NCI-H748 treated with DMSO at 0.1 percent for 48 hours (cell line): ENCODE results near the gene DAND5.

Experiments used
- DNase-seq: peaks from one replicate; lab custom pipeline; 2025; lab: John Stamatoyannopoulos, UW

Gene DAND5

DNA sequence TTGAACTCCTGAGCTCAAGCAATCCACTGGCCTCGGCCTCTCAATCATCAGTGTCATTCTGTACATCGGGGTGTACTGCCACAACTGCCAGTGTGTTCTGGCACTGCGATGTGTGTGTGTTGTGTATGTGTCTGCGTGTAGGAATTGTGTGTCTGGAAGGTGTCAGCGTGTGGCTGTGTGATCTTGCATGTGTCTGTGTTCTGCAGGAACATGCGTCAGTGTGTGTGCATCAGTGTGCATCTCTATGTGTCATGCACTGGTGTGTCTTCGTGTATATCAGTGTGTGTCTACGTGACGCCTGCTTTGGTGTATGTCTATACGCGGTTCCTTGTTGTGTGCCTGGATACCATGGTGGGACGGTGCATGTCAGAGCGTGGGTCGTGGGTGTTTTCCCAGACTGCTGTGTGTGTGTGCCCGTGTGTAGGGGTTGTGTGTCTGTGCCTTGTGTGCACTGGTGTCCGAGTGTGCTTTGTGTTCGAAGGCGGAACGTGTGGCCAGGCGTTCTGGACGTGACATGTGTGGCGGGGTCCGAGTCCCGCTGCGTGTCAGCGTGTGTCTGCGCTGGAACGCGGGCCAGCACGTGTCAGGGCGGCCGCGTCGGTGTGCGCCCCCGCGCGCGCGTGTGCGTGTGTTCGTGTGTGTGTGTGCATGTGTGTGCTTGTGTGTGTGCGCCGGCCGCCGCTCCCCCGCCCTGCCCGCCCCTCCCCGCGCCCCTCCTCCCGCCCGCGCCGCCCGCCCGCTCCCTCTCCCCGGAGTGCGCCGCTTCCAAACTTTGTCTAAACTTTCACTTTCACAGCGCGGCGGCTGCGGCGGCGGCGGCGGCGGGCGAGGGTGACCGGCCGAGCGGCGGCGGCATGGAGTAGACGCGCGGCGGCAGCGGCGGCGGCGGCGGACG is 25.6 kb downstream of the DAND5 start, which contains the start of gene NFIX:
Gene NFIX, plus strand, starts transcription at position 775 of the 895 bp plus-strand sequence. CDS start 363 bp downstream, outside the sequence.
- DNase-seq, result no peak

DNA sequence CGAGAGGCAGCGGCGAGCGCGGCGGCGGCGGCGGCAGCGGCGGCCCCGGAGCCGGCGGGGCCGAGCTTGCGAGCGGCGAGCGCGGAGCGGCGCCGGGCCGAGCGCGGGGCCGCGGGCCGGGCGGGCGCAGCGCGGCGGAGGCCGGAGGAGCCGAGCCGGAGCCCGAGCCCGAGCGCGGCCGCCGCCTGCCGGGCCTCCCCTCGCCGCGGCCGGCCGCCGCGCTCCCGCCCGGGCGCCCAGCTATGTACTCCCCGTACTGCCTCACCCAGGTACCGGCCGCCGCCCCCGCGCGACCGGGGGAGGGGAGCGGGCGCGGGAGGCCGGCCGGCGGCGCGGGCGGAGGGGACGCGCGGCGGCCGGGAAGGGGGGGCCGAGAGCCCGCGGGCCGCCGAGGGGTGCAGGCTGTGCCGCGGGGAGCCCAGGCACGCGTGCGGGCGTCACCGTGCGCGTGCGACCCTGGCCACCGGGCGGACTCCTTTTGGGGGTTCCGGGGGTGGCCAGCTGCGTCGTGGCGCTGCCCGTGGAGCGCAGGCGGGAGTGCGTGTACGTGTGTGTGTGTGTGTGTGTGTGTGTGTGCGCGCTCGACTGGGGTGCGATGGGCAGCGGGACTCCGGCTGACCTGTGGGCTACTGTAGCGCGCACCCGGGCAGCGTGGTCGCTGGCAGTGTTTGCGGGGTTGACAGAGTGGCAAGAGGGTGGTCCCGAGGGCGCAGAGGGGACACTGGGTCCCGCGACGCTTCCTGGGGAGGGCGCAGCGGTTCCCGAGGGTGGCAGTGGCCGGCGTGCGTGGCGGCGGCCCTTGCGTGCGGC is 26.4 kb downstream of the DAND5 start:
- DNase-seq, result no peak

DNA sequence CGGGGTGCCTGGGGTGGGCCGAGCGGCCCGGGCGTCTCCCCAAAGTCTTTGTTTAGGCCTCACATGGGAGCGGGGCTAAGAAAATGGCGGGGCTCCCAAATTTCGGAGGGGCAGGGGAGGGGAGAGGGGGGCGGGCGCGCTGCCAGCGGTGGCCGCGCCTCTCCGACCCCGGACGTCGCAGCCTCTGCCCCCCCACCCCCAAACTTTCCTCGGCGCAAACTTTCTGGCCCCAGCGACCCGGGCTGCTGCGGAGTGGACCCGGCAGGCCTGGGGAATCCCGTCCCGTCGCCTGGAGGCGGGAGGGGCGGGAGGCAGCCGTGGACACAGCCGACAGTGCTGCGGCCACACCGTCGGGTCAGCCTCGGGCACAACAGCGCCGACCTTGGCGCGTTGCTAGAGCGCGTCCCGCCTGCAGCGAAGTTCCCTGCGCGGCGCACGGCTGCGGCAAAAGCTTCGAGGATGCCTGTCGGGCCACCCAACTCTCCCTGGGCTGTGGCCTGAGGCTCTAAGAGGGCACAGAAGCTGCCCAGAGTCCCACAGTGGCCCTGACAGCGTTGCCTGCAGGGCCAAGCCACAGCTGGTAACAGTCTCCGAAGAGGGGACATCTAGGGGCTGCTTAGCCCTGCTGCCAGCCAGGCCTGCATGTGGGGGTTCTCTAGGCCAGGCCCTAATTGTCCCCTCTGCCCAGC is 27.2 kb downstream of the DAND5 start:
- DNase-seq, result no peak

DNA sequence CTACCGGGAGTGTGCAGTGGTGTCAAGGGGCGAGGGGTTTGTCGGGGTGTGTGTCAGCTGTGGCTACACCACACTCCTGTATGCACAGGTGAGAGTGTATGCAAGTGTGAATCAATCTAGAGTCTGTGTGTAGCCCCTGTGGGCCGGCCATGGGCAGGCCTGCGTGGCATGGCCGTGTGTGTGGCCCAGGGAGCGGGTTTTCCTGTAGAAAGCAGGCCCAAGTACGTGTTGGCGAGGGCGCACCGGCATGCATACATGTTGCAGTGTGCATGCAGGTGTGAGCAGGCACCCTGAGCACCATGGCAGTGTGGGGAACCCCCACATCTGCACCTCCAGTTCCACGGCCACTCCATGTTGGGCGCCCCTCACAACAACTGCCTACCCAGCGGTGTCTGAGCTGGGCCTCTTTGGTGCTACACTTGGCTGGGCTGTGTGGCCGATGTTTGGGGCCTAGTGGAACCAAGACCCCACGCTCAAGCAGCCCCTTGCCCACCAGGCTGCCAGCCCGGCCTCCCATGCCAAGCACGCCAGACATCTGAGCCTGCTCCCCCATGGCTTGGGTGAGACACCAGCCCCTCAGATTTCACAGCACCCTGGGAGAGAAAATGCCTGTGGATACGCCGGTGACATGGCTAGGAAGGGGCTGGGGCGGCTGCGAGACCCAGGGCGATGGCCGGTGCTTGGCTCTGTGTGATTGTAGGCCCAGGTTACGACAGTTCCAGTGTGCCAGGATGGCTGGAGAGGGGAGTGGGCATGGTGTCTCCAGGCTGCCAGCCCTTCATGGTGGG is 28.0 kb downstream of the DAND5 start:
- DNase-seq, result no peak

DNA sequence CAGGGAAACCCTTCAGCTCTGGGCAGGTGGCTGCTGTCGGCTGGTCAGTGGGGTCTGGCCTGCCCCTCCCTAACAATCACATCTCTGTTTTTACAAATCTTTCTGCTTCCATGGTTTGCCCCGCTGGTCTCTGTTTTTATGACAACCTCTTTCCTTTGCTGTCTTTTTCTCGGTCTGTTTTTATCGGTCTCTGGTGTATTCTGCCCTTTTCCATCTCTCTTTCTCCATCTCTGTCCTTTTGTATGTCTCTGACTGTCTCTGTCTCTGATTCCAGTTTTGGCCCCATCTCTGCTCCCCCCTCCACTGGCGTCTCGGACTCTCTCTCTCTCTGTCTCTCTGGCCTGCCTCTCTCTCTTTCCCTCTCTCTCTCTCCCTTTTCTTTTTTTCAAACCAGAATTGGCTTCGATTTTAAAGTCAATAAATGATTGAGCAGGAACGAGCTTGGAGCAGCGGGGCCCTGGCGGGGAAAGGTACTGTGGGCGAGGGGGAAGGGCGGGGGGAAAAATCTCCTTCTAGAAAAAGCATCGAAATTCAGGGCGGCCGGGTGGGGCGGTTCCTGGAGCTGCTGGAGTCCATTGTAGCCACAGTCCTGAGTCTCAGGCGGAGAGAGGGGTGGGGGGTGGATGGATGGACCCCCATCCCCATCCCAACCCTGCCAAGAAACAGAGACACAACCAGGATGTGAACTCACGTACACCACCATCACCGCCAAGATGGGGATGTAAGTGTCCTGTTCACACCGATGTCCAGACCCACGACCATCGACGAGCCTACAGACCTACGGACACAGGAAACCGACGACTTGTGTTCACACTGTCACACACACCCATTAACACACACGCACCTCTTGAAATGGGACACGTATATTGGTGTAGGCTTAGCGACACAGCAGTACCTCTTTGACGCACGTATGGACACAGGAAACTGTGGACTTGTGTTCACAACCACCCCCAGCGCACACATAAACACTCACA is 28.9 kb downstream of the DAND5 start:
- DNase-seq, result no peak

GRCh38 chr19:13001166-13001501 is 31.8 kb downstream of the DAND5 start:
- no peak for DNase-seq

- DNase-seq, result no peak
These were observed 32.3 kb downstream of the DAND5 start for GRCh38 chr19:13001502-13002165.

GRCh38 chr19:13002166-13002898 is 33.0 kb downstream of the DAND5 start:
- DNase-seq, result no peak

GRCh38 chr19:13003081-13003480 is 33.7 kb downstream of the DAND5 start:
- no peak for DNase-seq

DNA sequence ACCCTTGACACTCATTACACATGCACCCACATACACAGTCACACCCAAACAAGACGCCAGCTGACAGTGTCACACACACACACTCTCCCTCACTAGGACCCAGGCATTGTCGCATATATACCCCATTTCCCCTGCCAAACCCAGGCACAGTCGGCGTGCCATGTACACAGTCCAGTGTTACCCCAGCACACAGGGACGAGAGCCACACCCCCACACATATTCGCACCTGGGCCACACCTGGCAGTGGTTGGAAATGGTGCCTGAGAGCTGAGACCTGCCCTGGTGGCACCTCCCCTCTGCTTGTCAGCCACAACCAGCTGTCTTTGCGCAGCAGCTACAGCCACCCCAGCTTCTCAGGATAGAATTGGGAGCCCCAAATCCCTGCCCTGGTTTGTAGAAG is 34.9 kb downstream of the DAND5 start:
- no peak for DNase-seq

DNA sequence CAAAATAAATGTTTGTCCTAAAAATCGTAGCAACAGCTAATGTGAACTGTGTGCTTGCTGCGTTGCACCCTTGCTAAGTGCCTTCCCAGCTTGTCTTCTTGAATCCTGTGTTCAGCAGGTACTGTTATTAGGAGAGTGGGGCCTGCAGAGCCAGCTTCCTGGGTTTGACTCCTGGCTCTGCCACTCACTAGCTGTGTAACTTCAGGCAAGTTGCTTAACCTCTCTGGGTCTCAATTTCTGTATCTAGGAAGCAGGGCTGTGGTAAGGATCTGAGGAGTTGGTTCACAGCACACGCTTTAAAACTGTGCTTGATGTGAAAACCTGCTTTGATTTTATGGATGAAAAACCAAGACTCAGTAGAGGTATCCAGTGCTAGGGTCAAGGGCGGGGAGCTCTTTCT is 35.9 kb downstream of the DAND5 start:
- no peak for DNase-seq

- DNase-seq, result no peak
These were observed 36.5 kb downstream of the DAND5 start for GRCh38 chr19:13005861-13006370.

- no peak for DNase-seq
These were observed 37.3 kb downstream of the DAND5 start for GRCh38 chr19:13006431-13007281.

DNA sequence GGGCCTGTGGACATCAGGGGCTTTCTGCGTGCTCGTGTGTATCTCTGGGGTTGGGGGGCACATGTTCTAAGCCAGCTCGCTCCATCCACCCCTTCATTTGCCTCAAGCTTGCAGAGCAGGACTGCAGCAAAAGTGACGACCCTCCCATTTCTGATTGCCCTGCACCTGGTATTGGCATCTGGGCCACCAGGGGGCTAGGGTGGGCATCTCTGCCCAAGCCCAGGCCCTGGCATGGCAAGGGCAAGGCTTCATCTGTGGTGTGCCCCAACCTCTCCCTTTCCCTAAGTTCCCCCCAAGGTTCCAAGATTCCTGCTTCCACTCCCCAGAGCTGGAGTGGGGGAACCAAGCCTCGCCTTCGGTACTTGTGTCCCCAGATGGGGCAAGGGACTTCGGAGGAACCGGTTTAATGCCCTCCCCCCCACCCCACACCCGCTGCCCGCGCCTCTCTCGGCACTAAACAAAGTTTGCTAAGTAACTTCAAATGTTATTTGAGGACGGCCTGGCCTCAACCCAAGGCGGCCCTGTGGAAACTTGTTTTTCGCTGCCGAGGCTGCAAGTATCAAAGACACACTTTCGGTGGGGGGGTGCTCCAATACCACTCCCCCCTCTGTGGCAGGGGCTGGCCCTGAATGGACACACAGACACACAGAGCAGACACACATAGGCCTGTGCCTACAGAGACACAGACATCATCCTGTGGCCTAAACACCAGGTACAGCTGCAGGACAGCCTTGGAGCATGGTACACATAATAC is 38.1 kb downstream of the DAND5 start:
- DNase-seq, result no peak

DNA sequence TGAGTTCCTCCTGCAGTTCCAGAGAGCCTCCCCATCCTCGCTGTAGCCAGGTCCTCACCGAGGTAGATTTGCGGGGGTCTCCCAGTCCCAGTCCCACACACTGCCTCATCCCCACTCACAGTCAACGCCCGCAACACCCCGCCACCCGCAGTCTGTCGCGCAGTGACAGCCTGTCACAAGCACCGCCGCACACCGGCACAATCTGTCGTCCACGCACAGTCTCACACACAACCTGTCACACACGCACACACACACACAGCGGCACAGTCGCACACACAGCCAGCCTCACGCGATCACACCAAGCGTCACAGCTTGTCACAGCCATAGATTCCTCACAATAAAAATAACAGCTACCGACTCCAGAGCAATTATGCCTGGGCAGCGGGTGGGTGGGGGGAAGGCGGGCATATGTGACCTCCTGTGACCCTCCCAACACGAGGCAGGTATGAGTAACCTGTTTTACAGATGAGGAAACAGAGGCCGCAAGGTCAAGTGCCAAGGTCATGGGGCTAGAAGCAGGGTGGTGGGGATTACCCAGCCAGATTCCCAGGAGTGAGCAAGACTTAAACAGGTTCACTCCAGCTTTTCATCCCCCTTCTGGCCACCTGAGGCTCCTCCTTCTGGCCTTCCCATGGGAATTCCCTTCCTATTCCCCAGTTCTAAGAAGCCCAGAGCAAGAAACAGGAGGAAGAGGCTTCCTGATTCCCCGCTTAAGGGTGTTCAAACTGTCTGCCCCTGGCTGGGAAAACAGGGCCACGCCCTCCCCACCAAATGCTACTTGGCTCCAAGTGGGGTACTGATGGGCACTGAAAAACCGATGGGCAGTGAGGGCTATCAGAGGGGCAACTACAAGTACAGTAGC is 39.8 kb downstream of the DAND5 start:
- no peak for DNase-seq
